MM.1S (cell line): ENCODE data around the gene OSGEP.

ENCODE experiments used
- DNase-seq: peaks from one replicate; pipeline ENCODE4 v3.0.0-alpha.2; 2015
- H2AFZ ChIP-seq: fragments of 300-600 bp; sonication (generic); 2 replicates; pipeline ENCODE4 v1.6.0; 2016; ENCODE audit warnings: antibody characterized with exemption, low read length
- H3F3A ChIP-seq: fragments of 300-600 bp; sonication (generic); 2 replicates; pipeline ENCODE4 v1.6.1; 2016; ENCODE audit warnings: mild to moderate bottlenecking, antibody characterized with exemption, low read length, moderate library complexity, mixed read lengths; ENCODE audit not compliant: insufficient read depth
- H3K27ac ChIP-seq: fragments of 300-600 bp; sonication (generic); 2 replicates; pipeline ENCODE4 v1.5.1; 2016; ENCODE audit warnings: mild to moderate bottlenecking, low read length
- H3K27me3 ChIP-seq: fragments of 300-600 bp; sonication (generic); replicated peaks from 2 replicates; pipeline ENCODE4 v1.6.0; 2016; ENCODE audit warnings: low read length; ENCODE audit not compliant: insufficient read depth
- H3K36me3 ChIP-seq: fragments of 300-600 bp; sonication (generic); replicated peaks from 2 replicates; pipeline ENCODE4 v1.6.1; 2016; ENCODE audit warnings: mild to moderate bottlenecking, low read length, mixed read lengths; ENCODE audit not compliant: insufficient read depth
- H3K4me1 ChIP-seq: fragments of 300-600 bp; sonication (generic); 2 replicates; pipeline ENCODE4 v1.6.1; 2016; ENCODE audit warnings: low read length, mixed read lengths
- H3K4me2 ChIP-seq: fragments of 300-600 bp; sonication (generic); 2 replicates; pipeline ENCODE4 v1.6.0; 2016; ENCODE audit warnings: low read depth, low read length
- H3K4me3 ChIP-seq: fragments of 300-600 bp; sonication (generic); 2 replicates; pipeline ENCODE4 v1.5.1; 2016; ENCODE audit warnings: low read length, mixed read lengths
- H3K79me2 ChIP-seq: fragments of 300-600 bp; sonication (generic); 2 replicates; pipeline ENCODE4 v1.6.1; 2016; ENCODE audit warnings: mixed run types, low read length, mixed read lengths
- H3K9ac ChIP-seq: fragments of 300-600 bp; sonication (generic); 2 replicates; pipeline ENCODE4 v1.6.1; 2016; ENCODE audit warnings: low read length, mixed read lengths
- H3K9me2 ChIP-seq: fragments of 300-600 bp; sonication (generic); replicated peaks from 2 replicates; pipeline ENCODE4 v1.6.1; 2016; ENCODE audit warnings: mild to moderate bottlenecking, low read length, mixed read lengths; ENCODE audit not compliant: insufficient read depth
- H3K9me3 ChIP-seq: fragments of 300-600 bp; sonication (generic); replicated peaks from 2 replicates; pipeline ENCODE4 v1.6.1; 2016; ENCODE audit warnings: mild to moderate bottlenecking, low read length, mixed read lengths; ENCODE audit not compliant: insufficient read depth
- H4K20me1 ChIP-seq: fragments of 300-600 bp; sonication (generic); 2 replicates; pipeline ENCODE4 v1.6.1; 2016; ENCODE audit warnings: mild to moderate bottlenecking, low read length, moderate library complexity, mixed read lengths; ENCODE audit not compliant: insufficient read depth
- CTCF ChIP-seq: fragments of 300-600 bp; sonication (generic); IDR thresholded peaks from 2 replicates; pipeline ENCODE4 v1.5.1; 2016; ENCODE audit warnings: antibody characterized with exemption, low read length, mixed read lengths
- EZH2 ChIP-seq: fragments of 300-600 bp; sonication (generic); optimal IDR thresholded peaks from 2 replicates; pipeline ENCODE3; 2017; ENCODE audit warnings: low read depth, mild to moderate bottlenecking, antibody characterized with exemption, low read length, mixed read lengths
- EZH2phosphoT487 ChIP-seq: fragments of 300-600 bp; sonication (generic); IDR thresholded peaks from 2 replicates; pipeline ENCODE4 v1.6.1; 2018; ENCODE audit warnings: antibody characterized with exemption, low read length

Gene OSGEP

DNA sequence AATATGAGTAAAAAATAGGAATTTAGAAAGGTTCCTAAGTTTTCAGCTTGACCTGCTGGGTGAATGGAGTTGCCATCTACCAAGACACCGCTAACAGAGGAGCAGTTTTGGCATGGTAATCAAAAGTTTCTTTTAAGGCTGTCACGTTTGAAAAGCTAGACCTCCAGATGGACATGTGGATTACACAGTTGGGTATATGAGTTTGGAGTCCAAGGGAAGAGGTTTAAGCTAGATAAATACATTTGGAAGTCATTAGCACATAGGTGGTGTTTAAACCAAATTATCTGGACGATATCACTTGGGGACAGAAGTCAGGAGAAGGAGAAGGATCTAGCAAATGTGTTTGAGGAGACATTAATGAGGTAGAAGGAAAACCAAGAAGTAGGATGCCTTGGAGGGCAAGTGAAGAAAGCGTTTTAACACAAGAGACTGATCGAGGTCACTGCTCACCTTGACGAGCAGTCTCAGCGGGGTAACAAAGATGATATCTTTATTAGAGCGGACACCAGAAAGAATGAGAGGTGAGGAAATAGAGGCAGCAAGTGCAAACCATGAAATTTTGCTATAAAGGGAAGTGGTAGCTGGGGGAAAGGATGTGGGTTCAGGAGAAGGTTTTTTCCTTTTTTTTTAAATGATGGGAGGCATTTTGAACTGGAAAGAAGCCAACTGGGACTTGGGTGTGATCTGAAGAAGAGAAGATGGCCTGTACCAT lies 32.2 kb upstream of the OSGEP start:
- Histone ChIP-seq H3K36me3 (no peaks in the 10 kb centered on the region), H4K20me1 (no peaks in the 10 kb centered on the region), H3K9me2 (no peaks in the 10 kb centered on the region), H3K9me3 (no peaks in the 10 kb centered on the region), H3F3A (peaks cover 8% of the 10 kb centered on the region), H3K79me2 (no peaks in the 10 kb centered on the region), H3K27me3 (no peaks in the 10 kb centered on the region), H2AFZ (no peak overlapping the region), H3K4me1 (0 out of 2 replicates have a peak, but pooled peaks cover 9% of the 10 kb centered on the region), H3K4me2 (no peak overlapping the region), H3K27ac (no peak overlapping the region), H3K9ac (no peak overlapping the region), H3K4me3 (no peak overlapping the region)
- TF ChIP-seq EZH2phosphoT487 (no peak), EZH2 (no peak), CTCF (no peak)
- DNase-seq, result no peak

DNA sequence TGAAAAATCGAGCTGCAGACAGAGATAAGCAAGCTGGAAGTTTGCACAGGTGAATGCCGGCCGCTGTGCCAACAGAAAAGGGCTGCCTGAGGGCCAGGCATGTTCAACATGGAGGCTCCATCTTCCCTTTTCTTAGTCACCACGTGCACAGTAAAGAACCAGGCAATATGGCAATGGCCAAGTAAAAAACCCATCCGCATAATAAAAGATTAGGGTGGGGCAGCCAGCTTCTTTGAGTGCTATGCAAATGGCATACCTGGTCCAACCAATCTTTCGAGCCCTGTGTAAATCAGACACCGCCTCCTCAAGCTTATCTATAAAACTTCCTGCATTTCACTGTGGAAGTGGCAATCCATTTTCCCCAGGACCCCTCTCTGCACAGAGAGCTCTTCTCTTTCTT lies 31.3 kb upstream of the OSGEP start:
- Histone ChIP-seq H3K79me2 (no peaks in the 10 kb centered on the region), H3K36me3 (no peaks in the 10 kb centered on the region), H3K4me1 (0 out of 2 replicates have a peak, but pooled peaks cover 9% of the 10 kb centered on the region), H3K9ac (no peak overlapping the region), H3K9me2 (no peaks in the 10 kb centered on the region), H3K27me3 (no peaks in the 10 kb centered on the region), H2AFZ (no peak overlapping the region), H4K20me1 (no peaks in the 10 kb centered on the region), H3K9me3 (no peaks in the 10 kb centered on the region), H3F3A (no peaks in the 10 kb centered on the region; the same call in 1 of the 2 replicates), H3K4me2 (no peak overlapping the region), H3K27ac (no peak overlapping the region), H3K4me3 (no peak overlapping the region)
- no peak for DNase-seq
- TF ChIP-seq EZH2 (no peak), CTCF (no peak), EZH2phosphoT487 (no peak)

DNA sequence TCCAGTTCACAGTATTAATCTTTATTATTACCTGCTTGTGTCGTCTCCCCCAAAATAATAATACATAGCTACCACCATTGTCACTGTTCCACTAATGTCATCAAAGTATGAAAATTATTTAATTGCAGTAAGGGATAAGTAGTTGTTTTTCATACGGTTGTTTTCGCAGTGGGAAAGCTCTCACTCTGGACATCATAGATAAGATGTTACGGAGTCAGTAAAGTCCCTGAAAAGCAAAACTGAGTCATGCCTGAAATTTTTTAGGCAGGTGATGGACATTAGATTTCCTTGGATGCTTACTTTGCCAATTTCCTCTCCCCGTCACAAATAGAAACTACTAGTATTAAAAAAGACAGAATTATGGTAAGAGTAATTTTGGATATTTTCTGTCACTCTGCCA lies 27.8 kb upstream of the OSGEP start:
- no peak overlapping the region for H3K9ac ChIP-seq
- H3K4me3 ChIP-seq, result no peak overlapping the region
- H4K20me1 ChIP-seq, result no peaks in the 10 kb centered on the region
- H2AFZ ChIP-seq, result no peak overlapping the region
- no peaks in the 10 kb centered on the region for H3F3A ChIP-seq
- H3K9me3 ChIP-seq, result no peaks in the 10 kb centered on the region
- H3K79me2 ChIP-seq, result no peaks in the 10 kb centered on the region
- no peaks in the 10 kb centered on the region for H3K27me3 ChIP-seq
- no peak for TF ChIP-seq EZH2phosphoT487
- no peak for TF ChIP-seq CTCF
- no peaks in the 10 kb centered on the region for H3K36me3 ChIP-seq
- H3K9me2 ChIP-seq, result no peaks in the 10 kb centered on the region
- no peak for DNase-seq
- no peaks in the 10 kb centered on the region for H3K4me1 ChIP-seq
- H3K4me2 ChIP-seq, result no peak overlapping the region
- no peak overlapping the region for H3K27ac ChIP-seq
